A549 (cell line): ENCODE results near the gene SNAI3. TPM values are rescaled to one million over a fixed set of nuclear protein-coding genes. Genes with fewer than 3 reads are reported as not detected.
A peak's percentile ranks its signal among the peaks of the same experiment; 100 is the strongest.

ENCODE experiments used
- ATAC-seq, 2 experiments: fragments of 200-7000 bp in 1 of 2; fragments of >200 bp in 1 of 2; cut with Nextera tagmentation in 1 of 2; cut with Tn5 transposase in 1 of 2; 3 replicates each; pipeline versions ENCODE4 v1.8.0 to v1.9.1; 2018 to 2020; ENCODE audit warnings: mild to moderate bottlenecking in 1 of 2, moderate library complexity in 1 of 2
- CTCF ChIA-PET: fragments of 300-600 bp; sonication (Branson Sonifier 250); formaldehyde crosslinking; extraction: SDS; loops from one replicate; lab custom pipeline; 2021; ENCODE audit warnings: antibody characterized with exemption, inconsistent platforms; lab: Yijun Ruan, JAX
- POLR2A ChIA-PET: fragments of 350-600 bp; formaldehyde crosslinking; extraction: SDS; loops from one replicate; lab custom pipeline; 2021; ENCODE audit warnings: antibody characterized with exemption, inconsistent platforms; lab: Yijun Ruan, JAX
- DNase-seq, 2 experiments: peaks; one replicate each; pipeline versions ENCODE4 v3.0.0 to v3.0.0-alpha.2; 2011 to 2016; ENCODE audit warnings: low read depth in 1 of 2, low spot score in 1 of 2
- FAIRE-seq: peaks from 2 replicates; lab custom pipeline; 2011; peaks lifted over from hg19 to GRCh38; lab: Jason Lieb, UNC
- H3K27ac ChIP-seq, 2 experiments: fragments of >200 bp; sonication (Bioruptor Twin); formaldehyde crosslinking; 3 replicates each; pipeline ENCODE4 v1.5.1; 2016 to 2017
- H3K4me1 ChIP-seq: fragments of >200 bp; sonication (Bioruptor Twin); formaldehyde crosslinking; 3 replicates; pipeline ENCODE4 v1.6.1; 2016
- H3K4me2 ChIP-seq: fragments of >200 bp; sonication (Bioruptor Twin); formaldehyde crosslinking; 3 replicates; pipeline ENCODE4 v1.6.1; 2016
- H3K4me3 ChIP-seq: fragments of >200 bp; sonication (Bioruptor Twin); formaldehyde crosslinking; 3 replicates; pipeline ENCODE4 v1.5.1; 2016
- H3K9me3 ChIP-seq: fragments of >200 bp; sonication (Bioruptor Twin); formaldehyde crosslinking; 3 replicates; pipeline ENCODE4 v1.6.1; 2016
- BHLHE40 ChIP-seq: IDR thresholded peaks from 2 replicates; pipeline ENCODE4 v1.6.1; 2012; ENCODE audit warnings: low read depth, low read length, inconsistent platforms
- CBX2 ChIP-seq: fragments of 200-600 bp; sonication (generic); IDR thresholded peaks from 2 replicates; pipeline ENCODE4 v1.6.1; 2016; ENCODE audit warnings: low read depth, mild to moderate bottlenecking, borderline replicate concordance
- CEBPB ChIP-seq, 2 experiments: fragments of >200 bp in 1 of 2; sonication (Bioruptor Twin) in 1 of 2; formaldehyde crosslinking in 1 of 2; IDR thresholded peaks; 2 replicates each; pipeline ENCODE4 v1.6.1; 2012 to 2016
- CHD2 ChIP-seq: fragments of 150-350 bp; IDR thresholded peaks from 2 replicates; pipeline ENCODE4 v1.6.1; 2014; ENCODE audit warnings: low read length; ENCODE audit not compliant: partially characterized antibody
- CHD4 ChIP-seq: fragments of 200-600 bp; sonication (generic); IDR thresholded peaks from 2 replicates; pipeline ENCODE4 v1.6.1; 2016; ENCODE audit warnings: antibody characterized with exemption, mild to moderate bottlenecking, borderline replicate concordance
- E2F6 ChIP-seq: IDR thresholded peaks from 2 replicates; pipeline ENCODE4 v1.6.1; 2012; ENCODE audit warnings: low read depth, borderline replicate concordance
- EHF ChIP-seq: fragments of 250-450 bp; sonication (Bioruptor Pico); IDR thresholded peaks from 2 replicates; pipeline ENCODE4 v1.5.0; 2020; ENCODE audit warnings: mild to moderate bottlenecking
- ESRRA ChIP-seq: fragments of 150-350 bp; IDR thresholded peaks from 2 replicates; pipeline ENCODE4 v1.6.1; 2014; ENCODE audit warnings: mild to moderate bottlenecking, low read length, borderline replicate concordance
- FOXS1 ChIP-seq: fragments of 250-450 bp; sonication (Bioruptor Pico); IDR thresholded peaks from 2 replicates; pipeline ENCODE4 v1.5.0; 2020; ENCODE audit warnings: mild to moderate bottlenecking, moderate library complexity
- HDAC2 ChIP-seq: fragments of 200-600 bp; sonication (generic); IDR thresholded peaks from 2 replicates; pipeline ENCODE4 v1.6.1; 2016
- HES2 ChIP-seq: fragments of >200 bp; sonication (Bioruptor Twin); formaldehyde crosslinking; IDR thresholded peaks from 2 replicates; pipeline ENCODE4 v1.6.1; 2016
- HOXA7 ChIP-seq: fragments of 250-450 bp; sonication (Bioruptor Pico); IDR thresholded peaks from 2 replicates; pipeline ENCODE4 v1.5.0; 2020; ENCODE audit warnings: mild to moderate bottlenecking, moderate library complexity
- JUN ChIP-seq, 2 experiments: fragments of >200 bp; sonication (Bioruptor Twin); formaldehyde crosslinking; IDR thresholded peaks; 2 replicates in 1 of 2; 3 replicates in 1 of 2; pipeline ENCODE4 v1.6.1; 2016 to 2017
- MAX ChIP-seq: IDR thresholded peaks from 2 replicates; pipeline ENCODE4 v1.6.1; 2012
- MAZ ChIP-seq: fragments of 150-350 bp; IDR thresholded peaks from 2 replicates; pipeline ENCODE4 v1.6.1; 2014; ENCODE audit warnings: antibody characterized with exemption, low read depth, low read length, borderline replicate concordance
- MYC ChIP-seq: IDR thresholded peaks from 2 replicates; pipeline ENCODE4 v1.6.1; 2012; ENCODE audit warnings: mild to moderate bottlenecking, inconsistent platforms, low read length, improper control_type of control experiment, borderline replicate concordance
- NR3C1 ChIP-seq: fragments of >200 bp; sonication (Bioruptor Twin); formaldehyde crosslinking; IDR thresholded peaks from 3 replicates; pipeline ENCODE4 v1.6.1; 2017
- RAD21 ChIP-seq, 2 experiments: fragments of >200 bp in 1 of 2; sonication (Bioruptor Twin) in 1 of 2; formaldehyde crosslinking in 1 of 2; IDR thresholded peaks in 1 of 2; conservative IDR thresholded peaks in 1 of 2; 2 replicates in 1 of 2; 3 replicates in 1 of 2; pipeline ENCODE4 v1.6.1; 2012 to 2018; ENCODE audit warnings: inconsistent platforms in 1 of 2
- RARB ChIP-seq: fragments of 250-450 bp; sonication (Bioruptor Pico); IDR thresholded peaks from 2 replicates; pipeline ENCODE4 v1.8.0; 2021; ENCODE audit warnings: mild to moderate bottlenecking, moderate library complexity
- SMC3 ChIP-seq: fragments of >200 bp; sonication (Bioruptor Twin); formaldehyde crosslinking; IDR thresholded peaks from 3 replicates; pipeline ENCODE4 v1.6.1; 2018; ENCODE audit warnings: inconsistent platforms
- SREBF2 ChIP-seq: fragments of 450-650 bp; IDR thresholded peaks from 2 replicates; pipeline ENCODE4 v1.6.1; 2014; ENCODE audit warnings: mild to moderate bottlenecking, moderate library complexity
- TP53 ChIP-seq: fragments of 250-450 bp; sonication (Bioruptor Pico); IDR thresholded peaks from 2 replicates; pipeline ENCODE4 v1.5.0; 2021; ENCODE audit warnings: mild to moderate bottlenecking, moderate library complexity
- ZC3H11A ChIP-seq: fragments of 450-650 bp; IDR thresholded peaks from 2 replicates; pipeline ENCODE4 v1.6.1; 2014; ENCODE audit warnings: antibody characterized with exemption, mild to moderate bottlenecking
- whole genome bisulfite sequencing: methylation state at CpG from one replicate; pipeline ENCODE4 v1.1.6; 2017; ENCODE audit errors: missing lambda C conversion rate; 5-methylcytosine and 5-hydroxymethylcytosine counted together
- polyA plus RNA-seq, 4 experiments: library from polyadenylated mRNA; depleted of rRNA in 3 of 4; stranded (reverse); fragments of >200 nt; fragmentation: RNase III in 1 of 4; extraction: RNeasy Plus Mini Kit Qiagen cat#74134 plus additional on column Dnase treatment in 1 of 4; gene quantifications; 2 replicates in 3 of 4; 3 replicates in 1 of 4; pipeline ENCODE4 v1.2.3, GENCODE V29; 2011 to 2017

SNAI3 gene
- polyA plus RNA-seq, 2 of the 4 experiments (the other 2 are of a cell fraction) = not detected

- no peak overlapping the region for H3K27ac ChIP-seq
- H3K4me1 ChIP-seq = no peaks in the 10 kb centered on the region
- TF ChIP-seq CHD2 (no peak), CBX2 (no peak), ESRRA (no peak), FOXS1 (CRISPR knock-in tag) (no peak), RAD21 (conservative IDR thresholded peaks at IDR 0.05 in 1 of 2, IDR thresholded peaks at IDR 0.05 in 1 of 2) (peak in 1 of 2 experiments; percentile 29; a peak in 1 of 5 replicates), MYC (no peak), RARB (no peak)
- TF ChIP-seq, all 56 proteins: peak for 1
- ATAC-seq (peak; percentile 46 to 66; a peak in 5 of 6 replicates), DNase-seq (peak; percentile 53 to 68), FAIRE-seq (no peak)
- ChIA-PET CTCF (interaction anchor here (0.8 to 1.3 kb wide), 4 partner anchors 11 to 44 kb away, joined by 3 to 5 read pairs (median 4); no protein-coding TSS in a partner anchor), POLR2A (no interaction called here)
- no peak overlapping the region for H3K4me2 ChIP-seq
- WGBS = 76% methylated on average over 4 of the region's 23 CpGs
- H3K4me3 ChIP-seq = no peak overlapping the region
- H3K9me3 ChIP-seq = no peaks in the 10 kb centered on the region
Observed at GRCh38 chr16:88633684-88634140, 52.6 kb downstream of the SNAI3 start.

- H3K4me3 ChIP-seq = no peak overlapping the region
- no peaks in the 10 kb centered on the region for H3K9me3 ChIP-seq
- ChIA-PET CTCF (interaction anchor here (0.8 to 1.9 kb wide), 6 partner anchors 10 to 214 kb away, joined by 3 to 5 read pairs (median 3); no protein-coding TSS in a partner anchor), POLR2A (no interaction called here)
- no peak for ATAC-seq
- no peak overlapping the region for H3K4me2 ChIP-seq
- no peaks in the 10 kb centered on the region for H3K4me1 ChIP-seq
- no peak for DNase-seq
- 95% methylated on average over 11 of the region's 11 CpGs for WGBS
- H3K27ac ChIP-seq = no peak overlapping the region
- no peak for FAIRE-seq
- TF ChIP-seq MAZ (no peak), MAX (no peak)
Observed at GRCh38 chr16:88632587-88632930, 53.7 kb downstream of the SNAI3 start.

GRCh38 chr16:88631920-88632586 is 54.3 kb downstream of the SNAI3 start:
- no peaks in the 10 kb centered on the region for H3K4me1 ChIP-seq
- POLR2A ChIA-PET = no interaction called here
- H3K27ac ChIP-seq = no peak overlapping the region
- FAIRE-seq (no peak), DNase-seq (no peak), ATAC-seq (no peak)
- no peak overlapping the region for H3K4me2 ChIP-seq
- no peaks in the 10 kb centered on the region for H3K9me3 ChIP-seq
- 93% methylated on average over 18 of the region's 30 CpGs for WGBS
- CTCF ChIA-PET = interaction anchor here (1.0 to 1.9 kb wide), 3 partner anchors 20 to 66 kb away, joined by 3 to 5 read pairs (median 3); no protein-coding TSS in a partner anchor
- TF ChIP-seq CEBPB (IDR thresholded peaks at IDR 0.05) = no peak
- no peak for TF ChIP-seq CHD4
- TF ChIP-seq HES2 = no peak
- TF ChIP-seq NR3C1 = no peak
- TF ChIP-seq SMC3 = no peak
- TF ChIP-seq TP53 = no peak
- no peak for TF ChIP-seq ZC3H11A
- no peak overlapping the region for H3K4me3 ChIP-seq

GRCh38 chr16:88631384-88631783 is 54.9 kb downstream of the SNAI3 start:
- ATAC-seq = no peak
- CTCF ChIA-PET = interaction anchor here (1.9 kb wide), 1 partner anchor 67 kb away, joined by 5 read pairs; no protein-coding TSS in a partner anchor
- TF ChIP-seq BHLHE40 = no peak
- TF ChIP-seq JUN (IDR thresholded peaks at IDR 0.05) = no peak
- TF ChIP-seq HOXA7 (CRISPR knock-in tag) = no peak
- no peak for TF ChIP-seq SREBF2
- TF ChIP-seq HDAC2 = no peak
- no peak for TF ChIP-seq E2F6
- TF ChIP-seq EHF (CRISPR knock-in tag) = no peak
- TF ChIP-seq MAZ = no peak
- TF ChIP-seq RARB = no peak
- no peak for TF ChIP-seq TP53
- FAIRE-seq = no peak
- H3K27ac ChIP-seq = no peak overlapping the region
- no peak overlapping the region for H3K4me2 ChIP-seq
- WGBS = 89% methylated on average over 16 of the region's 16 CpGs
- H3K4me3 ChIP-seq = no peak overlapping the region
- no peaks in the 10 kb centered on the region for H3K4me1 ChIP-seq
- H3K9me3 ChIP-seq = no peaks in the 10 kb centered on the region
- no peak for DNase-seq
- POLR2A ChIA-PET = no interaction called here
